ENCODE measurements around the gene TMEM203. TPM values are rescaled to one million over a fixed set of nuclear protein-coding genes. Genes with fewer than 3 reads are reported as not detected.

The TMEM203 gene
- total and polyA plus RNA-seq, 2 experiments from 2014 or later: 32.7 to 53.4 TPM

DNA sequence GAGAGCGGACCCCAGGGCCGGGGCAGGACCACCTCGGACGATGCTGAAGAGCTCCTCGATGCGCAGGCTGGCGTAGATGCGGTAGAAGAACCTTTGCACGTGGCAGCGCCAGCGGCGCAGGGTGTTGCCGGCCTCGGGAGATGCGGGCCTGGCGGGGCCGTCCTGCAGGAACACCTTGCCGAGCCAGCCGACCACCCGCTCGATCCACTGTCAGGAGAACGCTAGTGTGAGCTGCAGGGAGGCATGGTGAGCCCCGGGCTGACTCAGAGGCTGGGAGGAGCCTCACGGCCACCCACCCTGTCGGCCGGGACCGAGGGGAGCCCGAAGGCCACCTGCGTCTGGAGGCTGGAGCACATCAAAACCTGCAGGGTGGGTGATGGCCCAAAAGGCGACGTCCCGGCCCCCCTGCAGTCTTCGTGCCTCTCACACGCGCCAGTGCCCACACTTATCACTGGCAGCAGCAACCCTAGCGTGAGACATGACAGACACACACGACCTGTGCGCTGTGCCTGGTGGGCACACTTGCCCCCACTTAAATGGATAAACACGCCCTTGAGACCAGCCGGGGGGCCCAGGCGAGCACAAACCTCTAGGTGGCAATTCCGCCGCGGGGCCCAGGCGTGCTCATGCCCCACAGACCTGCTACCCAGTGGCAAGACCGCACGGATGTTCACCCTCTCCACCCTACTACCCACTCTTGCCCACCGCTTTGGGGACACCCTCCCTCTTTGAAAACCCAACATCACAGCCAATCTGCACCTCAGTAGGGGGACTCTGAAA, 20.4 kb downstream of the TMEM203 start:
- peaks cover 9% of the 10 kb centered on the region for H3K4me1 Mint-ChIP-seq
- TF ChIP-seq ZNF331 (CRISPR knock-in tag; IDR thresholded peaks at IDR 0.05; ENCODE audit: low read depth): no peak
- TF ChIP-seq, protein P1, sequence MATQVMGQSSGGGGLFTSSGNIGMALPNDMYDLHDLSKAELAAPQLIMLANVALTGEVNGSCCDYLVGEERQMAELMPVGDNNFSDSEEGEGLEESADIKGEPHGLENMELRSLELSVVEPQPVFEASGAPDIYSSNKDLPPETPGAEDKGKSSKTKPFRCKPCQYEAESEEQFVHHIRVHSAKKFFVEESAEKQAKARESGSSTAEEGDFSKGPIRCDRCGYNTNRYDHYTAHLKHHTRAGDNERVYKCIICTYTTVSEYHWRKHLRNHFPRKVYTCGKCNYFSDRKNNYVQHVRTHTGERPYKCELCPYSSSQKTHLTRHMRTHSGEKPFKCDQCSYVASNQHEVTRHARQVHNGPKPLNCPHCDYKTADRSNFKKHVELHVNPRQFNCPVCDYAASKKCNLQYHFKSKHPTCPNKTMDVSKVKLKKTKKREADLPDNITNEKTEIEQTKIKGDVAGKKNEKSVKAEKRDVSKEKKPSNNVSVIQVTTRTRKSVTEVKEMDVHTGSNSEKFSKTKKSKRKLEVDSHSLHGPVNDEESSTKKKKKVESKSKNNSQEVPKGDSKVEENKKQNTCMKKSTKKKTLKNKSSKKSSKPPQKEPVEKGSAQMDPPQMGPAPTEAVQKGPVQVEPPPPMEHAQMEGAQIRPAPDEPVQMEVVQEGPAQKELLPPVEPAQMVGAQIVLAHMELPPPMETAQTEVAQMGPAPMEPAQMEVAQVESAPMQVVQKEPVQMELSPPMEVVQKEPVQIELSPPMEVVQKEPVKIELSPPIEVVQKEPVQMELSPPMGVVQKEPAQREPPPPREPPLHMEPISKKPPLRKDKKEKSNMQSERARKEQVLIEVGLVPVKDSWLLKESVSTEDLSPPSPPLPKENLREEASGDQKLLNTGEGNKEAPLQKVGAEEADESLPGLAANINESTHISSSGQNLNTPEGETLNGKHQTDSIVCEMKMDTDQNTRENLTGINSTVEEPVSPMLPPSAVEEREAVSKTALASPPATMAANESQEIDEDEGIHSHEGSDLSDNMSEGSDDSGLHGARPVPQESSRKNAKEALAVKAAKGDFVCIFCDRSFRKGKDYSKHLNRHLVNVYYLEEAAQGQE (IDR thresholded peaks at IDR 0.05; ENCODE audit: unreplicated experiment): no peak
- TF ChIP-seq STAT1 (IDR thresholded peaks at IDR 0.05; ENCODE audit: unreplicated experiment): no peak
- TF ChIP-seq JUNB (IDR thresholded peaks at IDR 0.05; ENCODE audit: unreplicated experiment): no peak
- TF ChIP-seq NANOG (IDR thresholded peaks at IDR 0.05; ENCODE audit: borderline replicate concordance): no peak
- TF ChIP-seq EZH2phosphoT487 (IDR thresholded peaks at IDR 0.05; ENCODE audit: unreplicated experiment): no peak
- TF ChIP-seq, protein P2, sequence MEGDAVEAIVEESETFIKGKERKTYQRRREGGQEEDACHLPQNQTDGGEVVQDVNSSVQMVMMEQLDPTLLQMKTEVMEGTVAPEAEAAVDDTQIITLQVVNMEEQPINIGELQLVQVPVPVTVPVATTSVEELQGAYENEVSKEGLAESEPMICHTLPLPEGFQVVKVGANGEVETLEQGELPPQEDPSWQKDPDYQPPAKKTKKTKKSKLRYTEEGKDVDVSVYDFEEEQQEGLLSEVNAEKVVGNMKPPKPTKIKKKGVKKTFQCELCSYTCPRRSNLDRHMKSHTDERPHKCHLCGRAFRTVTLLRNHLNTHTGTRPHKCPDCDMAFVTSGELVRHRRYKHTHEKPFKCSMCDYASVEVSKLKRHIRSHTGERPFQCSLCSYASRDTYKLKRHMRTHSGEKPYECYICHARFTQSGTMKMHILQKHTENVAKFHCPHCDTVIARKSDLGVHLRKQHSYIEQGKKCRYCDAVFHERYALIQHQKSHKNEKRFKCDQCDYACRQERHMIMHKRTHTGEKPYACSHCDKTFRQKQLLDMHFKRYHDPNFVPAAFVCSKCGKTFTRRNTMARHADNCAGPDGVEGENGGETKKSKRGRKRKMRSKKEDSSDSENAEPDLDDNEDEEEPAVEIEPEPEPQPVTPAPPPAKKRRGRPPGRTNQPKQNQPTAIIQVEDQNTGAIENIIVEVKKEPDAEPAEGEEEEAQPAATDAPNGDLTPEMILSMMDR (conservative IDR thresholded peaks at IDR 0.05; ENCODE audit: low read depth in 2 of 2): no peak
- TF ChIP-seq, protein P3, sequence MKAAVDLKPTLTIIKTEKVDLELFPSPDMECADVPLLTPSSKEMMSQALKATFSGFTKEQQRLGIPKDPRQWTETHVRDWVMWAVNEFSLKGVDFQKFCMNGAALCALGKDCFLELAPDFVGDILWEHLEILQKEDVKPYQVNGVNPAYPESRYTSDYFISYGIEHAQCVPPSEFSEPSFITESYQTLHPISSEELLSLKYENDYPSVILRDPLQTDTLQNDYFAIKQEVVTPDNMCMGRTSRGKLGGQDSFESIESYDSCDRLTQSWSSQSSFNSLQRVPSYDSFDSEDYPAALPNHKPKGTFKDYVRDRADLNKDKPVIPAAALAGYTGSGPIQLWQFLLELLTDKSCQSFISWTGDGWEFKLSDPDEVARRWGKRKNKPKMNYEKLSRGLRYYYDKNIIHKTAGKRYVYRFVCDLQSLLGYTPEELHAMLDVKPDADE (IDR thresholded peaks at IDR 0.05): no peak
- TF ChIP-seq ZNF114 (CRISPR knock-in tag; IDR thresholded peaks at IDR 0.05): no peak
- no peak for TF ChIP-seq POLR2AphosphoS5 (IDR thresholded peaks at IDR 0.05; ENCODE audit: low read depth)
- TF ChIP-seq CREB1 (CRISPR knock-in tag; IDR thresholded peaks at IDR 0.05; ENCODE audit: low read depth): no peak
- TF ChIP-seq, protein P4, sequence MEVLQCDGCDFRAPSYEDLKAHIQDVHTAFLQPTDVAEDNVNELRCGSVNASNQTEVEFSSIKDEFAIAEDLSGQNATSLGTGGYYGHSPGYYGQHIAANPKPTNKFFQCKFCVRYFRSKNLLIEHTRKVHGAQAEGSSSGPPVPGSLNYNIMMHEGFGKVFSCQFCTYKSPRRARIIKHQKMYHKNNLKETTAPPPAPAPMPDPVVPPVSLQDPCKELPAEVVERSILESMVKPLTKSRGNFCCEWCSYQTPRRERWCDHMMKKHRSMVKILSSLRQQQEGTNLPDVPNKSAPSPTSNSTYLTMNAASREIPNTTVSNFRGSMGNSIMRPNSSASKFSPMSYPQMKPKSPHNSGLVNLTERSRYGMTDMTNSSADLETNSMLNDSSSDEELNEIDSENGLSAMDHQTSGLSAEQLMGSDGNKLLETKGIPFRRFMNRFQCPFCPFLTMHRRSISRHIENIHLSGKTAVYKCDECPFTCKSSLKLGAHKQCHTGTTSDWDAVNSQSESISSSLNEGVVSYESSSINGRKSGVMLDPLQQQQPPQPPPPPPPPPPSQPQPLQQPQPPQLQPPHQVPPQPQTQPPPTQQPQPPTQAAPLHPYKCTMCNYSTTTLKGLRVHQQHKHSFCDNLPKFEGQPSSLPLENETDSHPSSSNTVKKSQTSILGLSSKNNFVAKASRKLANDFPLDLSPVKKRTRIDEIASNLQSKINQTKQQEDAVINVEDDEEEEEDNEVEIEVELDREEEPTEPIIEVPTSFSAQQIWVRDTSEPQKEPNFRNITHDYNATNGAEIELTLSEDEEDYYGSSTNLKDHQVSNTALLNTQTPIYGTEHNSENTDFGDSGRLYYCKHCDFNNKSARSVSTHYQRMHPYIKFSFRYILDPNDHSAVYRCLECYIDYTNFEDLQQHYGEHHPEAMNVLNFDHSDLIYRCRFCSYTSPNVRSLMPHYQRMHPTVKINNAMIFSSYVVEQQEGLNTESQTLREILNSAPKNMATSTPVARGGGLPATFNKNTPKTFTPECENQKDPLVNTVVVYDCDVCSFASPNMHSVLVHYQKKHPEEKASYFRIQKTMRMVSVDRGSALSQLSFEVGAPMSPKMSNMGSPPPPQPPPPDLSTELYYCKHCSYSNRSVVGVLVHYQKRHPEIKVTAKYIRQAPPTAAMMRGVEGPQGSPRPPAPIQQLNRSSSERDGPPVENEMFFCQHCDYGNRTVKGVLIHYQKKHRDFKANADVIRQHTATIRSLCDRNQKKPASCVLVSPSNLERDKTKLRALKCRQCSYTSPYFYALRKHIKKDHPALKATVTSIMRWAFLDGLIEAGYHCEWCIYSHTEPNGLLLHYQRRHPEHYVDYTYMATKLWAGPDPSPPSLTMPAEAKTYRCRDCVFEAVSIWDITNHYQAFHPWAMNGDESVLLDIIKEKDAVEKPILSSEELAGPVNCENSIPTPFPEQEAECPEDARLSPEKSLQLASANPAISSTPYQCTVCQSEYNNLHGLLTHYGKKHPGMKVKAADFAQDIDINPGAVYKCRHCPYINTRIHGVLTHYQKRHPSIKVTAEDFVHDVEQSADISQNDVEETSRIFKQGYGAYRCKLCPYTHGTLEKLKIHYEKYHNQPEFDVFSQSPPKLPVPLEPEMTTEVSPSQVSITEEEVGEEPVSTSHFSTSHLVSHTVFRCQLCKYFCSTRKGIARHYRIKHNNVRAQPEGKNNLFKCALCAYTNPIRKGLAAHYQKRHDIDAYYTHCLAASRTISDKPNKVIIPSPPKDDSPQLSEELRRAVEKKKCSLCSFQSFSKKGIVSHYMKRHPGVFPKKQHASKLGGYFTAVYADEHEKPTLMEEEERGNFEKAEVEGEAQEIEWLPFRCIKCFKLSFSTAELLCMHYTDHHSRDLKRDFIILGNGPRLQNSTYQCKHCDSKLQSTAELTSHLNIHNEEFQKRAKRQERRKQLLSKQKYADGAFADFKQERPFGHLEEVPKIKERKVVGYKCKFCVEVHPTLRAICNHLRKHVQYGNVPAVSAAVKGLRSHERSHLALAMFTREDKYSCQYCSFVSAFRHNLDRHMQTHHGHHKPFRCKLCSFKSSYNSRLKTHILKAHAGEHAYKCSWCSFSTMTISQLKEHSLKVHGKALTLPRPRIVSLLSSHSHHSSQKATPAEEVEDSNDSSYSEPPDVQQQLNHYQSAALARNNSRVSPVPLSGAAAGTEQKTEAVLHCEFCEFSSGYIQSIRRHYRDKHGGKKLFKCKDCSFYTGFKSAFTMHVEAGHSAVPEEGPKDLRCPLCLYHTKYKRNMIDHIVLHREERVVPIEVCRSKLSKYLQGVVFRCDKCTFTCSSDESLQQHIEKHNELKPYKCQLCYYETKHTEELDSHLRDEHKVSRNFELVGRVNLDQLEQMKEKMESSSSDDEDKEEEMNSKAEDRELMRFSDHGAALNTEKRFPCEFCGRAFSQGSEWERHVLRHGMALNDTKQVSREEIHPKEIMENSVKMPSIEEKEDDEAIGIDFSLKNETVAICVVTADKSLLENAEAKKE (CRISPR knock-in tag; IDR thresholded peaks at IDR 0.05): no peak
- TF ChIP-seq EZH2 (IDR thresholded peaks at IDR 0.05; ENCODE audit: low read depth, unreplicated experiment): no peak
- no peaks in the 10 kb centered on the region for H3K27me3 ChIP-seq (ENCODE audit: insufficient read depth)
- 0 out of 2 replicates have a peak, but pooled peaks cover 4% of the 10 kb centered on the region for H3F3A ChIP-seq (replicated peaks; ENCODE audit: low read depth)
- H3K36me3 ChIP-seq (ENCODE audit: insufficient read depth): no peaks in the 10 kb centered on the region
- H4K20me1 ChIP-seq (replicated peaks; ENCODE audit: insufficient read depth): 0 out of 2 replicates have a peak, but pooled peaks cover 5% of the 10 kb centered on the region
- no peak overlapping the region for H3K4me3 ChIP-seq
- no peak overlapping the region for H2AFZ ChIP-seq
- no peak overlapping the region for H3K27ac Mint-ChIP-seq
- peaks cover 11% of the 10 kb centered on the region for H3K27me3 Mint-ChIP-seq (ENCODE audit: insufficient read depth, low read depth, poor library complexity)
- peaks cover 25% of the 10 kb centered on the region for H3K79me2 ChIP-seq (replicated peaks; ENCODE audit: insufficient read depth)
- ATAC-seq (no peak), DNase-seq (ENCODE audit: low spot score) (no peak)
- H3K4me1 ChIP-seq (ENCODE audit: insufficient read depth): peaks cover 13% of the 10 kb centered on the region
- peaks cover 21% of the 10 kb centered on the region for H3K36me3 Mint-ChIP-seq (ENCODE audit: low read depth)
- no peaks in the 10 kb centered on the region for H3K9me2 ChIP-seq (ENCODE audit: insufficient read depth)
- no peak overlapping the region for H3K27ac ChIP-seq (ENCODE audit: low read depth)
- no peak overlapping the region for H3K4me2 ChIP-seq
- H3K9me3 Mint-ChIP-seq: no peaks in the 10 kb centered on the region
- H3K4me3 Mint-ChIP-seq: no peak overlapping the region
